GM23338 (cell line): ENCODE data around the gene TRNP1. TPM values are rescaled to one million over a fixed set of nuclear protein-coding genes. Genes with fewer than 3 reads are reported as not detected.

ENCODE experiments used
- ATAC-seq: fragments of 200-7000 bp; cut with Tn5 transposase; 3 replicates; pipeline ENCODE4 v1.9.1; 2020
- DNase-seq: peaks from one replicate; pipeline ENCODE4 v3.0.0-alpha.2; 2015; ENCODE audit warnings: low spot score
- H2AFZ ChIP-seq: fragments of 200-600 bp; sonication (generic); 2 replicates; pipeline ENCODE4 v1.8.0; 2016; ENCODE audit warnings: antibody characterized with exemption, mild to moderate bottlenecking, moderate library complexity
- H3F3A ChIP-seq: fragments of 200-600 bp; sonication (generic); replicated peaks from 2 replicates; pipeline ENCODE4 v1.8.0; 2017; ENCODE audit warnings: antibody characterized with exemption, mixed run types, low read depth
- H3K27ac ChIP-seq: fragments of 200-600 bp; sonication (generic); 2 replicates; pipeline ENCODE4 v1.6.1; 2016; ENCODE audit warnings: low read depth
- H3K27me3 ChIP-seq: fragments of 200-600 bp; sonication (generic); 2 replicates; pipeline ENCODE4 v1.8.0; 2016; ENCODE audit warnings: mild to moderate bottlenecking, mixed run types, moderate library complexity; ENCODE audit not compliant: insufficient read depth
- H3K36me3 ChIP-seq: fragments of 200-600 bp; sonication (generic); 2 replicates; pipeline ENCODE4 v1.8.0; 2016; ENCODE audit warnings: mild to moderate bottlenecking; ENCODE audit not compliant: insufficient read depth
- H3K4me1 ChIP-seq: fragments of 200-600 bp; sonication (generic); 2 replicates; pipeline ENCODE4 v1.8.0; 2016; ENCODE audit warnings: mild to moderate bottlenecking, moderate library complexity; ENCODE audit not compliant: insufficient read depth
- H3K4me2 ChIP-seq: fragments of 200-600 bp; sonication (generic); 2 replicates; pipeline ENCODE4 v1.7.1; 2017; ENCODE audit warnings: mixed run types
- H3K4me3 ChIP-seq: fragments of 200-600 bp; sonication (generic); 2 replicates; pipeline ENCODE4 v1.6.1; 2016; ENCODE audit warnings: mixed run types
- H3K79me2 ChIP-seq: fragments of 200-600 bp; sonication (generic); replicated peaks from 2 replicates; pipeline ENCODE4 v1.8.0; 2017; ENCODE audit warnings: mild to moderate bottlenecking; ENCODE audit not compliant: insufficient read depth
- H3K9me2 ChIP-seq: fragments of 200-600 bp; sonication (generic); 2 replicates; pipeline ENCODE4 v1.8.0; 2017; ENCODE audit not compliant: insufficient read depth
- H4K20me1 ChIP-seq: fragments of 200-600 bp; sonication (generic); replicated peaks from 2 replicates; pipeline ENCODE4 v1.8.0; 2017; ENCODE audit warnings: mild to moderate bottlenecking; ENCODE audit not compliant: insufficient read depth
- H3K27ac Mint-ChIP-seq: 2 replicates; pipeline ENCODE4 v1.8.0; 2020; ENCODE audit warnings: inconsistent platforms, mild to moderate bottlenecking, moderate library complexity, mixed read lengths
- H3K27me3 Mint-ChIP-seq: 3 replicates; pipeline ENCODE4 v1.8.0; 2022; ENCODE audit warnings: low read depth, mild to moderate bottlenecking, moderate library complexity, mixed read lengths, inconsistent platforms; ENCODE audit not compliant: insufficient read depth, poor library complexity
- H3K36me3 Mint-ChIP-seq: 3 replicates; pipeline ENCODE4 v1.8.0; 2021; ENCODE audit warnings: low read depth, mild to moderate bottlenecking, inconsistent platforms, moderate library complexity, mixed read lengths
- H3K4me1 Mint-ChIP-seq: 3 replicates; pipeline ENCODE4 v1.8.0; 2020; ENCODE audit warnings: mild to moderate bottlenecking, inconsistent platforms, mixed read lengths
- H3K4me3 Mint-ChIP-seq: 3 replicates; pipeline ENCODE4 v1.8.0; 2021; ENCODE audit warnings: moderate library complexity, mild to moderate bottlenecking, inconsistent platforms, mixed read lengths
- H3K9me3 Mint-ChIP-seq: 3 replicates; pipeline ENCODE4 v1.8.0; 2020; ENCODE audit warnings: moderate library complexity, mild to moderate bottlenecking, inconsistent platforms, mixed read lengths
- CREB1 ChIP-seq: fragments of 250-450 bp; sonication (Bioruptor Pico); IDR thresholded peaks from 2 replicates; pipeline ENCODE4 v1.5.0; 2020; ENCODE audit warnings: low read depth, mild to moderate bottlenecking, moderate library complexity
- EZH2 ChIP-seq: fragments of 200-600 bp; sonication (generic); IDR thresholded peaks from one replicate; pipeline ENCODE4 v1.8.0; 2017; ENCODE audit warnings: antibody characterized with exemption, mild to moderate bottlenecking, low read depth; ENCODE audit not compliant: unreplicated experiment
- EZH2phosphoT487 ChIP-seq: fragments of 200-600 bp; sonication (generic); IDR thresholded peaks from one replicate; pipeline ENCODE4 v1.8.1; 2018; ENCODE audit warnings: antibody characterized with exemption; ENCODE audit not compliant: unreplicated experiment
- JUNB ChIP-seq: IDR thresholded peaks from one replicate; pipeline ENCODE4 v1.6.1; 2016; ENCODE audit warnings: antibody characterized with exemption; ENCODE audit not compliant: unreplicated experiment
- NANOG ChIP-seq: IDR thresholded peaks from 2 replicates; pipeline ENCODE4 v1.6.1; 2016; ENCODE audit warnings: antibody characterized with exemption, borderline replicate concordance
- POLR2AphosphoS5 ChIP-seq: IDR thresholded peaks from 2 replicates; pipeline ENCODE4 v1.6.1; 2016; ENCODE audit warnings: antibody characterized with exemption, low read depth
- REST ChIP-seq: IDR thresholded peaks from one replicate; pipeline ENCODE4 v1.6.1; 2018; ENCODE audit warnings: antibody characterized with exemption; ENCODE audit not compliant: unreplicated experiment
- ZNF114 ChIP-seq: fragments of 250-450 bp; sonication (Bioruptor Pico); IDR thresholded peaks from 2 replicates; pipeline ENCODE4 v1.5.0; 2020; ENCODE audit warnings: mild to moderate bottlenecking, moderate library complexity
- ZNF331 ChIP-seq: fragments of 250-450 bp; sonication (Bioruptor Pico); IDR thresholded peaks from 2 replicates; pipeline ENCODE4 v1.5.0; 2020; ENCODE audit warnings: low read depth, mild to moderate bottlenecking, moderate library complexity
- polyA plus RNA-seq: library from polyadenylated mRNA; unstranded; fragments of >200 nt; fragmentation: Nextera tagmentation; extraction: Ambion mirVana; gene quantifications from 2 replicates; pipeline ENCODE4 v1.2.1, GENCODE V29; 2016
- total RNA-seq: library from RNA; depleted of rRNA; stranded (reverse); fragments of >200 nt; shearing (Covaris generic); gene quantifications from 2 replicates; pipeline ENCODE4 v1.2.3, GENCODE V29; 2014
- TF ChIP-seq, protein P1 (sequence below), 2 experiments: fragments of 200-600 bp in 1 of 2; sonication (generic) in 1 of 2; conservative IDR thresholded peaks; 2 replicates each; pipeline versions ENCODE4 v1.5.1 to v1.6.1; 2016 to 2017; ENCODE audit warnings: antibody characterized with exemption in 2 of 2, low read depth in 2 of 2, mild to moderate bottlenecking in 2 of 2, moderate library complexity in 1 of 2

TRNP1 gene
- total and polyA plus RNA-seq, 2 experiments from 2014 or later = 21.2 to 54.3 TPM

GRCh38 chr1:27035344-27035743, 41.9 kb downstream of the TRNP1 start (continued):
- TF ChIP-seq, protein P1, sequence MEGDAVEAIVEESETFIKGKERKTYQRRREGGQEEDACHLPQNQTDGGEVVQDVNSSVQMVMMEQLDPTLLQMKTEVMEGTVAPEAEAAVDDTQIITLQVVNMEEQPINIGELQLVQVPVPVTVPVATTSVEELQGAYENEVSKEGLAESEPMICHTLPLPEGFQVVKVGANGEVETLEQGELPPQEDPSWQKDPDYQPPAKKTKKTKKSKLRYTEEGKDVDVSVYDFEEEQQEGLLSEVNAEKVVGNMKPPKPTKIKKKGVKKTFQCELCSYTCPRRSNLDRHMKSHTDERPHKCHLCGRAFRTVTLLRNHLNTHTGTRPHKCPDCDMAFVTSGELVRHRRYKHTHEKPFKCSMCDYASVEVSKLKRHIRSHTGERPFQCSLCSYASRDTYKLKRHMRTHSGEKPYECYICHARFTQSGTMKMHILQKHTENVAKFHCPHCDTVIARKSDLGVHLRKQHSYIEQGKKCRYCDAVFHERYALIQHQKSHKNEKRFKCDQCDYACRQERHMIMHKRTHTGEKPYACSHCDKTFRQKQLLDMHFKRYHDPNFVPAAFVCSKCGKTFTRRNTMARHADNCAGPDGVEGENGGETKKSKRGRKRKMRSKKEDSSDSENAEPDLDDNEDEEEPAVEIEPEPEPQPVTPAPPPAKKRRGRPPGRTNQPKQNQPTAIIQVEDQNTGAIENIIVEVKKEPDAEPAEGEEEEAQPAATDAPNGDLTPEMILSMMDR (conservative IDR thresholded peaks at IDR 0.05; ENCODE audit: low read depth in 2 of 2) = no peak
- TF ChIP-seq ZNF114 = no peak
- TF ChIP-seq POLR2AphosphoS5 = no peak
- no peak for TF ChIP-seq EZH2phosphoT487
- TF ChIP-seq EZH2 = no peak
- TF ChIP-seq ZNF331 = no peak
- no peak for TF ChIP-seq JUNB
- no peak for TF ChIP-seq CREB1 (CRISPR knock-in tag)
- no peak for TF ChIP-seq NANOG
- TF ChIP-seq REST = no peak

DNA sequence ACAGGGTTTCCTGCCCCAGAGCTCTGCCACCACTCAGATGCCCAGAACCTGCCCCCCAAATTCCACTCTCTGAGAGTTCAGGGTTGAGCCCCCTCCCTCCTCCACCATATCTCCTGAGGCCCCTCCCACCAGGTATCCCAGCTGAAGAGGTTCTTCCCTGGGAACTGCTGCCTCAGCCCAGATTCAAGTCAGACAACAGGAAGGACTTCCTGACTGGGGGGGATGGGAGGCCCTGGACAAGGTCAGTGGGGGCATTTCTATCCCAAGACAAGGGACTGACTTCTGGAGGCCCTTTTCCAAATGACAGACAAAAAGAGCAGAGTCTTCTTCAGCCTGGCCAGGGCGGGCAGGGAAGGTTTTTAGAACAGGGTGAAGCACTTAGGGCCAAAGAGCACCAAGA, 43.2 kb downstream of the TRNP1 start:
- Mint-ChIP-seq H3K27me3 (peaks cover 9% of the 10 kb centered on the region), H3K36me3 (no peaks in the 10 kb centered on the region), H3K9me3 (no peaks in the 10 kb centered on the region), H3K27ac (no peak overlapping the region), H3K4me1 (peaks cover 45% of the 10 kb centered on the region), H3K4me3 (no peak overlapping the region)
- Histone ChIP-seq H2AFZ (no peak overlapping the region), H3K79me2 (no peaks in the 10 kb centered on the region), H3K27me3 (no peaks in the 10 kb centered on the region), H3K27ac (no peak overlapping the region), H3K4me1 (peaks cover 21% of the 10 kb centered on the region), H3K4me3 (no peak overlapping the region), H4K20me1 (no peaks in the 10 kb centered on the region), H3K4me2 (no peak overlapping the region), H3F3A (0 out of 2 replicates have a peak, but pooled peaks cover 6% of the 10 kb centered on the region), H3K9me2 (no peaks in the 10 kb centered on the region), H3K36me3 (no peaks in the 10 kb centered on the region)
- DNase-seq (no peak), ATAC-seq (no peak)
- TF ChIP-seq, protein P1 (conservative IDR thresholded peaks at IDR 0.05; ENCODE audit: low read depth in 2 of 2) = no peak
- no peak for TF ChIP-seq REST
- TF ChIP-seq ZNF331 = no peak
- TF ChIP-seq JUNB = no peak
- no peak for TF ChIP-seq CREB1 (CRISPR knock-in tag)
